NCI-H526 (cell line): Measurements from ENCODE around the gene TNS1.

Source experiments
- DNase-seq, 2 experiments: peaks; one replicate each; lab custom pipeline; 2025; lab: John Stamatoyannopoulos, UW

Gene TNS1

GRCh38 chr2:217956586-217957457 lies 46.0 kb downstream of the TNS1 start:
- DNase-seq = no peak

DNA sequence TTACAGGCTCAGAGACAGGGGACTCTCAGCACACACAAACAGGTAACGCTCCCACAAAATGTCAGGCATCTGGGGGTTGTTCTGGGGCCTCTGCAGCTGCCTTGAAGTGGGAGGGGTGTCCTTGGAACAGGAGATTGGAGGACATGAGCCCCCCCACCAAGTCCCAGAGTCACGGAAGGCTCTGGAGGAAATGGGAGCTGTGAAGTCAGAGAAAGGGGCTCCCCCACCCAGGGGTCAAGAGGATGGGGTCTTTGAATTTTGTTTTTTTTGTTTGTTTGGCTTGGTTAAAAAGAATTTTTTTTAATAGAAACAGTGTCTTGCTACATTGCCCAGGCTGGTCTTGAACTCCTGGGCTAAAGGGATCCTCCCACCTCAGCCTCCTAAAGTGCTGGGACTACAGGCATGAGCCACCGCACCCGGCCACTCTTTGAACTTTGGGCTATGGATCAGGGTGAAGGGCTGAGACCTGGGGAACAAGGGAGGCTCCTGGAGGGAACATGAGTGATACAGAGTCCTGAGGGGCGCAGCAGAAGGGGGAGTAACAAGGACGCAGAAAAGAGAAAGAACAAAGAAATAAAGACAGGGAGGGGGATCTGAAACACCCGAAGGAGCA lies 46.8 kb downstream of the TNS1 start:
- no peak for DNase-seq

DNA sequence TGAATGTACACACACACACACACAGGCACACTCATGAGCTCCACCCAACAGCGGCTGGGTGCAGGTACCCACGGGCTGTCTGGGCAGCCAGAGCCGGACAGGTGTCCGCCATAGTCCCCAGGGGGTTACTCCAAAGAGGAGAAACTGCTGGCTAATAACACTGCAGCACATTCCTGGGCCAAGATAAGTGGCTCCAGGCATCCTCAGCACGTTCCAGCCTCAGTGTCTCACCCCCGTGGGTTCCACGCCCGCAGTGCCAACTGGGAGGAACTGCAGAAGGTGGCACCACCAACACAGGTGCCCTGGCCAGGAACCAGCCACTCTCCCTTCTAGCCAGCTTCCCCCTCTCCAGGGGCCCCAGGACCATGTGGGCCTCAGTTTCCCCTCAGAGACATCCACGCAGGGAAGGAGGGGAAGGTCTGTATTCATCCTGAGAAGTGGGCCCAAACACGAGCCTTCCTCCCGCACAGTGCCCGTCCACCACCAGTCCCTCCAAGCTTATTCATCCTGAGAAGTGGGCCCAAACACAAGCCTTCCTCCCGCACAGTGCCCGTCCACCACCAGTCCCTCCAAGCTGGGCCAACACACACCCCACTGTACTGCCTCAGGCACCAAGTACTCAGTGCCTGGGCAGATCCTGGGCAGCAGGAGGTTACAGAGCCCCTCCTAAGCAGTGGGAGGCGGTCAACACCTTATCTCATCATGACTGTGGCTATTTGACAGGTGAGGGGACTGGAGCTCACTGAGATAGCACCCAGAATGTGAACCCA lies 47.6 kb downstream of the TNS1 start:
- DNase-seq = no peak

- DNase-seq = no peak
These were observed 48.3 kb downstream of the TNS1 start for GRCh38 chr2:217954469-217954868.

DNA sequence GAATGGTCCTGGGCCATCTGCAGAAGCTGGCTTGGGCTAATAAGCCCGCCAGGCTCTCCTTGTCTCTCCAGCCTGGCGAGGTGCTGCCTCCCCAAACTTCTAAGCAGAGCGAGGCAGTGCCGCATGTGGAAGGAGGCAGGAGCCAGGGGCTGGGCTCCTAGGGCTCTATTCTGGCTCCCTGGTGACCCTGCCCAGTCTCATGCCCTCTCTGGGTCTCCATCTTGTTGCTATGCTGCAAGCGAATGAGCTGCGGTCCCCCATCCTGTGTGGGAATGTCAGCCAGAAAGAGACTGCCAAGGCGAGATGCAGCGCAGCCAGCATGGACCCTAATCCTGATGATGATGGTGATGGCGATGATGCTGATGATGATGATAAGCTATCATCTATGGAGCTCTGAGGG lies 48.7 kb downstream of the TNS1 start:
- no peak for DNase-seq

GRCh38 chr2:217953531-217953932 lies 49.3 kb downstream of the TNS1 start:
- no peak for DNase-seq

- no peak for DNase-seq
These were observed 49.7 kb downstream of the TNS1 start for GRCh38 chr2:217953011-217953481.

DNA sequence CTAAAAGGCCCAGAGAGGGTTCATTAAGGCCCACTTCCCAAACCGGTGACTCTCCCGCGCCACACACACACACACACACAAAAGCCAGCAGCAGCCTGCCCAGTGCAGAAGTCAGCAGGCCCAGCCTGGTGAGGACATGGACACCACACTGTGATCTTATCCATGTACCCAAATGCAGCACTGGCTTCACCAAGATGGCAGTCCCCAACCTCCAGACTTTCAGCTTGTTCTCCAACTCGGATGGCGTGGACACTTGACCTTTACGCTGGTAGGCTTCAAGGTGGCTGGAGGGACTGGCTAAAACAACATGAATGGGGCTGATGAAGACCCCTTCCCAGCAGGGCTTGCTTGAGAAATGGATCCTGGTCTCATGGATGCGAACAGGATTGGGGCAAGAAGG lies 50.4 kb downstream of the TNS1 start:
- DNase-seq = no peak

DNA sequence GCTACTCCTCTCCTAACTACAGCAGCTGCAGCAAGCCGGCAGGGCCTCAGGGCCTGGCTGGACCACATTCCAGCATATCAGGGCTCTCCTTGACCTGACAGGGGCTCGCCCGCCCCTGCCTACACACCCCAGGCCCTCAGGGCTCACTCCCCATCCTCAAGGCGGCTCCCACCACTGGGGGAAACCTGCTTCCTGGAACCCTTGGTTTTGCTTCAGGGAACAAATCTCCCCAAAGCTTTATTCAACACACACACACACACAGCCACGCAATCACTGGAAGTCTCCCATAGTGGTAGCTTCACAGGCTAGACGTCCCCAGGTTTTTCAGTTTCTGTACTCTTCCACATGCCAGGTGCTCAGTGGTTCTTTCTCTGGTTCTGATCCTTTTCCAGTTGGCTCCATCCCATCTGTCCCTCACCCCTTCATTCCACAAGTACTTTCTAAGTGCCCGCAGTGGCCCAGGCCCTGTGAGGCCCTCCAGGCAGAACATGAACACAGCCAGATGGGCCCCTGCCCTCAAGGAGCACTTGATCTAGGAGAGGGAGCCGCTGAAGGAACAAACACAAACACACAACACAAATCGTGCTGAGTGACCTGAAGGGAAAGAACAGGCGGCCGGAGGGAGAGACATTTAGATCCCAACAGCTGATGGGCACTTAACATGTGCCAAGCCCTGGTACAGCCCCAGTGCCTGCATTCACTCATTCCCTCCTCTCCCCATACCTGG lies 51.1 kb downstream of the TNS1 start:
- DNase-seq = no peak

DNA sequence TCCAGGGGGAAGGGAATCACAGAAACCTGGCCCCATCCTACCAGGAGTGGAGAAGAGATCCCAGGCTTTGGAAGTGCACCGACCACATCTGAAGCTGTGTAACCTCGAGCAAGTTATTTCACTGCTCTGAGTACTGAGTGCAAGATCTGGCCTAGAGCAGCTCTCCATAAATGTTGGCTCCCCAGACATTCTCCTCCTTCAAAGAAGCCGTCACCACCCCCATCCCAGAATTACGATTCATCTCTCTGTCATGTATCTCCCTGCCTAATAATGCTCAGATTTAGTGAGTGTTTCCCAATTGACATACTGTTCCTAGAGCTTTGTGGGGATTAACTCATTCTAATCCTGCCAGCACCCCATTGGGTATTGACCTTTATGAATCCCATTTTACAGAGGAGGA lies 51.7 kb downstream of the TNS1 start:
- no peak for DNase-seq

- no peak for DNase-seq
These were observed 52.4 kb downstream of the TNS1 start for GRCh38 chr2:217950401-217950871.

DNA sequence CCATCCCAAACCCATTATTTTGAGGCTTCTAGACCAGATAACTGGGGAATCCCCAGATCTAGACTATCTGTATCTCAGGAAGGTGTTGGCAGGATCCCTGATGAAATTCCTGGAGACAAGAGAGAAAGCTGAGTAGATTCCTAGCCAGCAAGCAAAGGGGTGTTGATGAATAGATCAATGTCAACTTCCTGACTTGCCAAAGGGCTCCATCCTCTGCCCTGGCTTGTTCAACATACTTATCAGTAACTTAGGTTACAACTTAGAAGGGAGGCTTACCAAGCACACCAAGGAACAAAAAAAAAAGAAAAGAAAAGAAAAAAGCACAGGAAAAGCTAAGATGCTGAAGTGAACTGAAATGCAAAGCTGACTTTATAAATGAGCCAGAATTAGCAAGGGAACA lies 53.3 kb downstream of the TNS1 start:
- no peak for DNase-seq

GRCh38 chr2:217948897-217949296 lies 53.9 kb downstream of the TNS1 start:
- DNase-seq = no peak

DNA sequence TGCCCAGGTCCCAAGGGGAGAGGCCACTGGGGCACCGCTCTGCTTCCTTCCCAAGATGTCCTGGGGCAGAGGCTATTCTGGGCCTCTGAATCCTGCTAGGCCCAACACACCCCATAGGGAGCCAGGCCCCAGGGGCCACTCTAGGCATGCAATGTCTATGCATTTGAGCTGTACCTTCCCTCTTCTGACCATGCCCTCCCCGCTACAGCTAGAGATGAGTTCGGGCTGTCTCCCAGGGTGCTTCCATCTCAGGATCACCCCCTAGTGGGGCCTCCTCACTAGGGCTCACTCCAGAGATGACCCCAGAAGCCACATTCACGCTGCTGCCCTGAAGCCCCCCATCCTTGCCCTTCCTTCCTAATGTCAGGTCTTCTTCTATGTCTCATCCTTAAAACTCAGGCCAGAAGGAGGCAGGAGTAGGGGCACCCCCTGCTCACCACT lies 54.4 kb downstream of the TNS1 start:
- DNase-seq = no peak

GRCh38 chr2:217947383-217948350 lies 55.1 kb downstream of the TNS1 start:
- peak; percentile 8 for DNase-seq

DNA sequence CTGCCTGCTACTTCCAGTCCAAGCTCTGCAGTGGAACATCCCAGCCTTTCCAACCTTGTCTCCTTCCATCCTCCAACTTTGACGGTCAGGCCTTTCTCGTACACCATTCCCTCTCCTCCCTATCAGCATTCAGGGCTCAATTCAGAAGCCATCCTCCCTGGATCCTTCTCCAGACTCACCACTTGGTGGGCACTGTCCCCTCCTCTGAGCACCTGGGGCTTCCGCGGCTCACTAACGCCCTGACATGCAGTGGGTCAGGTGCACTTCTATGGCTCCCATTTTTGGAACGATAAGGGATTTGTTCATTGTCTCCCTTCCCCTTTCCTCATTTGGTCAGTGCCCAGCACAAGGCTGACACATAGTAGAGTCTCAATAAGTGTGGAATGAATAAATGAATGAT lies 56.7 kb downstream of the TNS1 start:
- DNase-seq = no peak

DNA sequence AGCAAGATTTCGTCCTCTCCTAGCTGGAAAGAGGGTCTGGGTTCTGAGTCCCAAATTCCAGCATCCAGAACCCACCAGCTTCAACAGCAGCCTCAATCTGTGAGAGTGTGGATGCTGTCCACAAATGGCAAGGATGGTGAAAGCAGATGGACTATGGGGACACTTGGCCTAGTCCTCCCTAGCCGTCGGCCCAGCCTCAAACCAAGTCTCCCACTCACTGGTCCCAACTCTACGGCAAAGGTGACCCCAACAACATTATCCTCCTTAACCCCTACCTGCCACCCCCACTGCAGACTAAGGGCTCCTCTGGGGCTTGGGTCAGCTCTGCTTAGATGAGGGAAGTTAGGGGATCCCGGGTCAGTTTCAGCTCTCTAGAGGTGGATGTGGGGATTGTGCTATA lies 57.3 kb downstream of the TNS1 start:
- no peak for DNase-seq

- DNase-seq = no peak
These were observed 57.9 kb downstream of the TNS1 start for GRCh38 chr2:217944923-217945322.

DNA sequence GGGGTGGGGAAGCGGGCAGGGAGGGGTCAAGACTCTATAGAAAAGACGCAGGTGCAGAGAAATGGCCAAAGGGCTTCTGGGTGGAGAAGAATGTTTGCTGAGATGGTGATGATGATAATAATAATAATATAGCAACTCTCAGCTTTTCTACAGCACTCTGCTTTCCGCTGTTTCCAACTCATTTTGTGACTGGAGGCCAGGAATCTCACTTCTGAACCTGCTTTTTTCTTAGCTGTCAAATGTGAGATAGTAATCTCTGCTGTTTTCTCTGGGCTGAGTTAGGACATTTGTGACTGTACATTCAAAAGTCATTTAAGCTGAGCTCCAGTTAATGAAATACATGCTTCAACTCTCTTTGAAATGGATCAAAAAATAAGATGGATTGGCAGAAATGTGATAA lies 58.4 kb downstream of the TNS1 start:
- no peak for DNase-seq

DNA sequence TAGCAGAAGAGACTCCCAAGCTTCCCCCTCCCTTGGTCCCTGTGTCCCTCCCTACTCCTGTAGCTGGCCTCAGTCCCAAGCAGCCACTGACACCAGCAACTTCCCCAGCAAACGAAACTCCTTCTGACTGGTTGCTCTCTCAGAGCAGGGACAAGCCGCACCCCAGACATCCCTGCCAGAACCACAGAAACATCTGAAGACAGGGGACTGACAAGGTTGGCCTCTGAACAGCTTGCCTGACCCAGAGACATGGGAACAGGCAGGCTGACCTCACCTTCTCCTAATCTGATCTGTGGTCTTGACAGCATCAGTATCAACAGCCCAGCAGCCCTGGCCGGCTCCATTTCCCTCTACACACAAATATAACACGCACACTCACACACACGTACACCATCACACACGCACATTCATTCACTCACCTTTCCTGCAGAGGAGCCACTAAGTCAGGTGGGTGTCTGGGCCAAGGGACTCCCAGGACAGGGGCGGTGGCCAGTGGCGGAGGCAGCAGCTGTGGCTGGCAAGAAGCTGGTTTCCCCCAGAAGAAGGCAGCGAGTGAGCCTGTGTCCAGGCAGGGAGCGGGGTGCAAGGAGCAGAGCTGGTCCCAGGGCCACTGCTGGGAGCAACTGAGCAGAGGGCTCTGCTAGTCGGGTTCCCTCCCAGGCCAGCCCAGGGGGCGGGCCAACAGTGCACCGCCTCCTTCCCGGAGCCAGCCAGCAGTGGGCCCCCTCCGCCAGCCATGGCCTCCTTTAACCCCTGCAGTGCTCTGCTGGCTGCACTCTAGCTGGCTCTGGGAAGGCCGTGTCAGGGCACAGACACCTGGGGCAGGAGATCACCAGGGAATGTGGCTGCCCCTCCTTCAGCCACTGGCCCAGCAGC lies 59.1 kb downstream of the TNS1 start:
- DNase-seq = peak; percentile 15 to 81
